Left lung (tissue), 10 donors: ENCODE measurements around the gene ACTN1. TPM values are rescaled to one million over a fixed set of nuclear protein-coding genes. Genes with fewer than 3 reads are reported as not detected.

Experiments
- ATAC-seq: fragments of 200-7000 bp; cut with Tn5 transposase; one replicate; pipeline ENCODE4 v1.9.1; 2020; ENCODE audit warnings: moderate library complexity
- DNase-seq, 4 donors: peaks; one replicate each; pipeline ENCODE4 v3.0.0-alpha.2; 2013 to 2020
- H3K27ac ChIP-seq, 2 donors: fragments of 200-600 bp; sonication (generic) in 1 of 2; one replicate each; pipeline versions ENCODE4 v1.5.0 to v1.8.0; 2020 to 2021
- H3K27me3 ChIP-seq, 2 donors: fragments of 200-600 bp; sonication (generic) in 1 of 2; one replicate each; pipeline versions ENCODE4 v1.5.0 to v1.8.0; 2020 to 2021
- H3K36me3 ChIP-seq, 2 donors: fragments of 200-600 bp; sonication (generic) in 1 of 2; one replicate each; pipeline versions ENCODE4 v1.5.0 to v1.8.0; 2020 to 2021
- H3K4me1 ChIP-seq, 2 donors: fragments of 200-600 bp; one replicate each; pipeline ENCODE4 v1.8.0; 2021
- H3K4me3 ChIP-seq, 2 donors: fragments of 200-600 bp; sonication (generic) in 1 of 2; one replicate each; pipeline versions ENCODE4 v1.5.0 to v1.8.0; 2020 to 2021; ENCODE audit warnings: mild to moderate bottlenecking in 1 of 2
- H3K9me3 ChIP-seq, 2 donors: fragments of 200-600 bp; sonication (generic) in 1 of 2; one replicate each; pipeline versions ENCODE4 v1.5.0 to v1.8.0; 2020 to 2021
- intact Hi-C, 2 donors: fragments of 100-400 bp; cut with DNase I; formaldehyde crosslinking; loops; one replicate each; pipeline versions ENCODE4 v1.11.2 to v1.14.2; 2022
- polyA plus RNA-seq, 6 donors: library from polyadenylated mRNA; unstranded; fragments of 120-200 nt; gene quantifications; one replicate each; pipeline ENCODE4 v1.2.1, GENCODE V29; 2013; ENCODE audit not compliant: insufficient read length in 6 of 6
- total RNA-seq, 2 donors: library from RNA; stranded (reverse); fragmentation: NEBNext Ultra II Directional; extraction: Animal tissue kit (Norgen Biotek cat#: 25700); gene quantifications; one replicate each; pipeline ENCODE4 v1.2.1, GENCODE V29; 2021
- TF ChIP-seq, protein P1 (sequence below), 2 donors: fragments of 200-600 bp; sonication (generic) in 1 of 2; IDR thresholded peaks; one replicate each; pipeline versions ENCODE4 v1.5.0 to v1.8.0; 2021; ENCODE audit warnings: antibody characterized with exemption in 2 of 2
- donor health status: DM: no; HTN: yes; CAD: no.
- donor health status: DM: no; HTN: no; CAD: no.

The ACTN1 gene
- total and polyA plus RNA-seq, 8 donors: 125 to 225 (median 146) TPM

DNA sequence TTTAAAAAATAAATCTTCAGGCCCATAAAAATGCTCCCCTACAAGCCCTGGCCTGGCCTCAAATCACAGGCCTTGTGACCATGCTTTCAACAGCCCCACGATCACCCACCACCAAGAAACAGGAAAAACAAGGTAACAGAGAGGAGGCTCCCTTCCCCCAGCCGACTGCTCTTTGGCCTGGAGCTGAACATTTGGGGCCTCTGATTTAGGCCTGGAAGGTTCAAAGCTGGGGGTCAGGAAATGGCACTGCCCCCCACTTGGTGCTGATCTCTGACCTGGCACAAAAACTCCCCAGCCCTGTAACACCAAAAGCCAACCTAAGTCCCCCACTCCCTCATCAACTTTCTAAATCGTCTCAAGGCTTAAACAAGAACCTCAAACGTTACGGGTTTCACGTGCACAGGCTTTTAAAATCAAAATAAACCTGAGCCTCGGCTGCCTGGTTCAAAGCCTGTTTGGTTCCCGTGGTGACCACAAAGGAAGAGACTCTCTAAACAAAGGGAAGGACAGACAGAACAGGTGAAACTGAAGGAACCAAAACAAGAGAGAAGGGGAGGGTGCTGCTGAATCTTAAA is 9.0 kb downstream of the ACTN1 start:
- no peak for DNase-seq
- peaks cover 31 to 83% of the 10 kb centered on the region in 2 donors for H3K4me1 ChIP-seq
- intact Hi-C loops: no loop called here

DNA sequence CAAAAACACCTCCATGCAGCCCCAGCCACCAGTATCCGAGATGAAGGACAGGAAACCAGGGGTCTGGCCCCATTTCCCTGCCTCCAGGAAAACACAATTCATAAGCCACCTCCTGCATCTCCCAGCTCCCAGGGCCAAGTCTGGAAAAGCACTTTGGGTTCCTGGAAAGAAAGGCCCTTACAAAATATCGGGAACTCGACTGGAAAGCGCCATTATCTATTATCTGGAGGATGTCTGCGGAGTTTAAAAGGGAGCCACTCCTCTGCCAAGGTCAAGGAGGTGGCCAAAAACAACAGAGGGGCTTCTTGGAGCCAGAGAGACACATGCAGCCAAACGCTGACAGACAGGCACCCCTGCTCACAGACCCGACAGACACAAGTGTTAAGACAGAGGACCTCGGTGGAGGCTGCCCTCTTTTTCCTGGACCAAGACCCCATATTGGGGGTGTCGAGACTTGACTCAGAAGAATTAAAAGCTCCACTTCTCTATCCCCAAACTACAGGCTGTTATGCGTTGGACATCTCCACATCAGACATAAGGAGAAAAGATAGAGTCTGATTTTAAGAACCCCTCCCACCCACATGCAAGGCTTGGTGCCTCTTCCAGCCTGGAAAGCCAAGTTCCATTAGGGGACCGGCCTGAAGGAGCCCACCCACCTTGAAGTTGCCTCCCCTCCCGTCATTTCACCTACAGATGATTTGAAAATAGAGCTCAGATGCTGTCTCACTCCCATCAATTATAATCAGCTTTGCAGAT is 9.6 kb downstream of the ACTN1 start:
- H3K27ac ChIP-seq: peak overlapping the region; percentile 34 to 35
- H3K4me3 ChIP-seq: no peak overlapping the region
- no peaks in the 10 kb centered on the region for H3K27me3 ChIP-seq
- intact Hi-C loops: no loop called here
- ATAC-seq (no peak), DNase-seq (no peak)
- H3K36me3 ChIP-seq: peaks cover 0 to 28% of the 10 kb centered on the region in 2 donors
- peaks cover 38 to 83% of the 10 kb centered on the region in 2 donors for H3K4me1 ChIP-seq
- TF ChIP-seq, protein P1, sequence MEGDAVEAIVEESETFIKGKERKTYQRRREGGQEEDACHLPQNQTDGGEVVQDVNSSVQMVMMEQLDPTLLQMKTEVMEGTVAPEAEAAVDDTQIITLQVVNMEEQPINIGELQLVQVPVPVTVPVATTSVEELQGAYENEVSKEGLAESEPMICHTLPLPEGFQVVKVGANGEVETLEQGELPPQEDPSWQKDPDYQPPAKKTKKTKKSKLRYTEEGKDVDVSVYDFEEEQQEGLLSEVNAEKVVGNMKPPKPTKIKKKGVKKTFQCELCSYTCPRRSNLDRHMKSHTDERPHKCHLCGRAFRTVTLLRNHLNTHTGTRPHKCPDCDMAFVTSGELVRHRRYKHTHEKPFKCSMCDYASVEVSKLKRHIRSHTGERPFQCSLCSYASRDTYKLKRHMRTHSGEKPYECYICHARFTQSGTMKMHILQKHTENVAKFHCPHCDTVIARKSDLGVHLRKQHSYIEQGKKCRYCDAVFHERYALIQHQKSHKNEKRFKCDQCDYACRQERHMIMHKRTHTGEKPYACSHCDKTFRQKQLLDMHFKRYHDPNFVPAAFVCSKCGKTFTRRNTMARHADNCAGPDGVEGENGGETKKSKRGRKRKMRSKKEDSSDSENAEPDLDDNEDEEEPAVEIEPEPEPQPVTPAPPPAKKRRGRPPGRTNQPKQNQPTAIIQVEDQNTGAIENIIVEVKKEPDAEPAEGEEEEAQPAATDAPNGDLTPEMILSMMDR (IDR thresholded peaks at IDR 0.05): no peak
- no peaks in the 10 kb centered on the region for H3K9me3 ChIP-seq

More for the DNA sequence above, 9.0 kb downstream of the ACTN1 start:
- ATAC-seq: no peak
- Histone ChIP-seq H3K27ac (peak overlapping the region; percentile 34 to 35), H3K27me3 (no peaks in the 10 kb centered on the region), H3K9me3 (no peaks in the 10 kb centered on the region), H3K4me3 (no peak overlapping the region), H3K36me3 (peaks cover 0 to 28% of the 10 kb centered on the region in 2 donors)
- TF ChIP-seq, protein P1 (IDR thresholded peaks at IDR 0.05): no peak

DNA sequence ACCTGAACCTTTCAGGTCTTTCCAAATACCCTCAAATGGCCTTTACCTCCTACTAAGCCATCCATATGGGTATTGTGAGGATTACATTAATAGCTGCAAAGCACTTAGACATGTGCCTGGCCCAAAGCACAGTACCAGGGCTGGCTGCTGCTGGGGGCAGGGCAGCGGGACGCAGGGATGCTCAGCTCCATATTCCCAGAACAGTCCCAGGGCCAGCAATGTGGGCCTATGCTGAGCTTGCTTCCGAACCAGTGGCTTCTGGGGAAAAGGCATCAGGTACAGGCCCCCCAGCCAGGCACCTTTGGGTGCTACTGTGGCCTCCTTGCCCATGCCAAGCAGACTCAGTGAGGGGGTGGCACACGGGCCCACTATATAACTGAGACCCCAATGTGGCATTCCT is 10.4 kb downstream of the ACTN1 start:
- TF ChIP-seq, protein P1 (IDR thresholded peaks at IDR 0.05): no peak
- Histone ChIP-seq H3K27ac (no peak overlapping the region), H3K9me3 (no peaks in the 10 kb centered on the region), H3K4me1 (peaks cover 42 to 89% of the 10 kb centered on the region in 2 donors), H3K36me3 (peaks cover 0 to 23% of the 10 kb centered on the region in 2 donors), H3K4me3 (no peak overlapping the region), H3K27me3 (no peaks in the 10 kb centered on the region)
- no peak for ATAC-seq
- intact Hi-C loops: no loop called here
- no peak for DNase-seq

DNA sequence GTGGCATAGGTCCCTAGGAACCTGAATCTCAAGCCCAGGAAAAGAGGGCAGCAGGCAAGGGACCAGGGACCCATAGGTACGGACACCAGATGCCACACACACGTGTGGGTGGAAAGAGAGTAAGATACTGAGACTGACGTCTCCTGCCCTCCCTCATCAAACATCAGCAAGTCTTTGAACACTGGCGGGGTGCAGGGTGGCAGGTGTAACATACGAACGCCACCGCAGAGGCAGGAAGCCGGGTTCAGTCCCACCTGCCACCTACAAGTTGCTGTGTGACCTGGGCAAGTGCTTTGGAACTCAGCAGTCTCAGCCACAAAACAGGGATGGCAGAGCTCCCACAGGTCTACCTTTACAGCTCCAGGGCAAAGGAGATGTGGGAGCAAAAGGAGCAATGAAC is 11.1 kb downstream of the ACTN1 start:
- DNase-seq (no peak), ATAC-seq (no peak)
- H3K9me3 ChIP-seq: no peaks in the 10 kb centered on the region
- TF ChIP-seq, protein P1 (IDR thresholded peaks at IDR 0.05): no peak
- no peaks in the 10 kb centered on the region for H3K27me3 ChIP-seq
- intact Hi-C loops: no loop called here
- H3K4me3 ChIP-seq: no peak overlapping the region
- H3K36me3 ChIP-seq: peaks cover 0 to 17% of the 10 kb centered on the region in 2 donors
- peaks cover 42 to 89% of the 10 kb centered on the region in 2 donors for H3K4me1 ChIP-seq
- H3K27ac ChIP-seq: no peak overlapping the region

DNA sequence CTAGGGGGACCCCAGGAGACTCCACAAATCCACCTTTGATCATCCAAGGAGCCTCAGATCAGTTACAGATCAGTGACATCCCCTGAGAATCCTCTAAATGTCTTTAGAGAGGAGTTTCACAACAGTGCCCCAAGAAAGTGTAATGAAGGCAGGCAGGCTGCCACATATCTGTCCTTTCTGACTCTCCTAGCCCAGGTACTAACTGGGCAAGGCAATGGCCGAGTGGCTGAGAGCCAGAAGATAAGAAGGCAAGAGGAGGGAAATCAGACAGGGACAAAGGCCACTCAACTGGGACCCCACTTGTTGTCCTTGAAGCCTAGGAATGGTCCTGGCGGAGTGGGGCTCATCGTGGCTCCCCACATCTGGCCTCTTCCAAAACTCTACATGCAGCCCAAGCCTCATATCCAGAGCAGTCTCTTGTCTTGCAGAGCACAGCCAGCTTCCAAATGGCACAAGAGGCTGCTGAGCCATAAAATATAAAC is 11.6 kb downstream of the ACTN1 start:
- Histone ChIP-seq H3K27ac (peak overlapping the region in 1 of 2 donors; percentile 48), H3K27me3 (no peaks in the 10 kb centered on the region), H3K36me3 (peaks cover 0 to 11% of the 10 kb centered on the region in 2 donors), H3K4me1 (peaks cover 42 to 83% of the 10 kb centered on the region in 2 donors), H3K9me3 (no peaks in the 10 kb centered on the region), H3K4me3 (no peak overlapping the region)
- intact Hi-C loops: no loop called here
- TF ChIP-seq, protein P1 (IDR thresholded peaks at IDR 0.05): no peak
- DNase-seq (no peak), ATAC-seq (no peak)
